H1 (cell line): ENCODE results near the gene DFFB. TPM values are rescaled to one million over a fixed set of nuclear protein-coding genes. Genes with fewer than 3 reads are reported as not detected.

ENCODE experiments used
- CTCF ChIA-PET: fragments of 300-600 bp; sonication (Branson Sonifier 250); formaldehyde crosslinking; loops from one replicate; lab custom pipeline; 2021; ENCODE audit not compliant: partially characterized antibody; lab: Charles Lee
- POLR2A ChIA-PET: fragments of 300-600 bp; sonication (Branson Sonifier 250); formaldehyde crosslinking; loops from one replicate; lab custom pipeline; 2021; ENCODE audit warnings: inconsistent platforms; ENCODE audit not compliant: partially characterized antibody; lab: Charles Lee
- DNase-seq, 2 experiments: peaks; one replicate each; pipeline versions ENCODE4 v3.0.0 to v3.0.0-alpha.2; 2010 to 2022; ENCODE audit warnings: low spot score in 2 of 2, low read depth in 1 of 2, mixed read lengths in 1 of 2
- FAIRE-seq: peaks from 2 replicates; lab custom pipeline; 2011; peaks lifted over from hg19 to GRCh38; lab: Jason Lieb, UNC
- H2AFZ ChIP-seq: 2 replicates; pipeline ENCODE4 v1.8.1; 2012; ENCODE audit warnings: low read length, inconsistent platforms
- H2AK5ac ChIP-seq: 2 replicates; pipeline ENCODE4 v1.6.1; 2013; ENCODE audit warnings: low read depth, low read length
- H2BK120ac ChIP-seq: replicated peaks from 2 replicates; pipeline ENCODE3; 2013; ENCODE audit warnings: low read depth, low read length, inconsistent platforms
- H2BK12ac ChIP-seq: 2 replicates; pipeline ENCODE4 v1.6.1; 2013; ENCODE audit warnings: low read depth, low read length
- H2BK15ac ChIP-seq: 2 replicates; pipeline ENCODE4 v1.6.1; 2013; ENCODE audit warnings: low read length
- H2BK20ac ChIP-seq: 2 replicates; pipeline ENCODE4 v1.6.1; 2013; ENCODE audit warnings: low read length
- H2BK5ac ChIP-seq: 2 replicates; pipeline ENCODE4 v1.6.1; 2013; ENCODE audit warnings: low read depth, low read length
- H3K14ac ChIP-seq: 2 replicates; pipeline ENCODE4 v1.6.1; 2013; ENCODE audit warnings: inconsistent platforms; ENCODE audit not compliant: insufficient read length
- H3K18ac ChIP-seq: 2 replicates; pipeline ENCODE4 v1.6.1; 2013; ENCODE audit warnings: low read length; ENCODE audit errors: extremely low read depth
- H3K23ac ChIP-seq: 2 replicates; pipeline ENCODE4 v1.6.1; 2013; ENCODE audit warnings: inconsistent platforms; ENCODE audit not compliant: insufficient read length
- H3K23me2 ChIP-seq: 2 replicates; pipeline ENCODE4 v1.6.1; 2013; ENCODE audit warnings: low read depth, low read length
- H3K27ac ChIP-seq: 2 replicates; pipeline ENCODE4 v1.6.1; 2011; ENCODE audit warnings: low read depth, low read length, inconsistent platforms
- H3K27me3 ChIP-seq, 4 experiments: replicated peaks in 1 of 4; 1 replicate in 1 of 4; 2 replicates in 3 of 4; pipeline versions ENCODE4 v1.6.1 to v1.8.1; 2011 to 2013; ENCODE audit warnings: low read length in 3 of 4, mild to moderate bottlenecking in 3 of 4, inconsistent platforms in 2 of 4, mixed read lengths in 2 of 4, moderate library complexity in 1 of 4; ENCODE audit not compliant: control insufficient read depth in 3 of 4, insufficient read depth in 3 of 4; ENCODE audit errors: extremely low read depth in 1 of 4
- H3K36me3 ChIP-seq, 4 experiments: 2 replicates each; pipeline versions ENCODE4 v1.6.1 to v1.8.1; 2011 to 2013; ENCODE audit warnings: mild to moderate bottlenecking in 4 of 4, low read length in 3 of 4, moderate library complexity in 2 of 4, control low read depth in 1 of 4, inconsistent platforms in 1 of 4; ENCODE audit not compliant: insufficient read depth in 4 of 4, control insufficient read depth in 2 of 4
- H3K4ac ChIP-seq: replicated peaks from 2 replicates; pipeline ENCODE3; 2013; ENCODE audit warnings: low read length, low read depth, mixed read lengths, inconsistent platforms; ENCODE audit not compliant: insufficient read length
- H3K4me1 ChIP-seq, 4 experiments: replicated peaks in 1 of 4; 1 replicate in 1 of 4; 2 replicates in 3 of 4; pipeline versions ENCODE4 v1.6.1 to v1.8.1; 2011 to 2013; ENCODE audit warnings: low read length in 3 of 4, inconsistent platforms in 2 of 4, mixed read lengths in 1 of 4; ENCODE audit not compliant: insufficient read depth in 4 of 4, control insufficient read depth in 3 of 4
- H3K4me2 ChIP-seq, 2 experiments: 2 replicates each; pipeline versions ENCODE4 v1.6.1 to v1.8.1; 2011 to 2013; ENCODE audit warnings: low read depth in 2 of 2, low read length in 2 of 2, control low read depth in 1 of 2, inconsistent platforms in 1 of 2, mild to moderate bottlenecking in 1 of 2; ENCODE audit not compliant: insufficient read depth in 1 of 2
- H3K4me3 ChIP-seq, 4 experiments: fragments of 200-600, 300-600 bp in 1 of 4; sonication (generic), shearing (Covaris generic), sonication (Bioruptor Twin) in 1 of 4; 2 replicates each; pipeline versions ENCODE4 v1.5.1 to v1.8.1; 2011 to 2016; ENCODE audit warnings: low read length in 4 of 4, low read depth in 3 of 4, control low read depth in 2 of 4, inconsistent platforms in 2 of 4, mild to moderate bottlenecking in 2 of 4, mixed read lengths in 1 of 4, moderate library complexity in 1 of 4; ENCODE audit not compliant: insufficient read depth in 2 of 4; ENCODE audit errors: extremely low read depth in 1 of 4
- H3K56ac ChIP-seq: replicated peaks from 2 replicates; pipeline ENCODE3; 2013; ENCODE audit warnings: low read depth, mild to moderate bottlenecking, mixed read lengths, low read length, inconsistent platforms; ENCODE audit not compliant: insufficient read length
- H3K79me1 ChIP-seq: 2 replicates; pipeline ENCODE4 v1.6.1; 2013; ENCODE audit warnings: low read depth, low read length, control low read depth
- H3K79me2 ChIP-seq, 2 experiments: 2 replicates each; pipeline versions ENCODE4 v1.6.1 to v1.8.1; 2012 to 2013; ENCODE audit warnings: low read length in 2 of 2, mild to moderate bottlenecking in 2 of 2, inconsistent platforms in 1 of 2; ENCODE audit not compliant: insufficient read depth in 2 of 2, control insufficient read depth in 1 of 2
- H3K9ac ChIP-seq, 4 experiments: replicated peaks in 1 of 4; 1 replicate in 1 of 4; 2 replicates in 3 of 4; pipeline versions ENCODE4 v1.6.1 to v1.8.1; 2011 to 2013; ENCODE audit warnings: low read depth in 3 of 4, low read length in 3 of 4, control low read depth in 2 of 4, mild to moderate bottlenecking in 2 of 4, moderate library complexity in 2 of 4, inconsistent platforms in 1 of 4; ENCODE audit errors: extremely low read depth in 1 of 4
- H3K9me3 ChIP-seq, 2 experiments: 2 replicates each; pipeline versions ENCODE4 v1.6.1 to v1.8.1; 2012 to 2013; ENCODE audit warnings: mild to moderate bottlenecking in 2 of 2, moderate library complexity in 2 of 2, control low read depth in 1 of 2, inconsistent platforms in 1 of 2, low read depth in 1 of 2, low read length in 1 of 2, mixed read lengths in 1 of 2; ENCODE audit not compliant: insufficient read depth in 2 of 2
- H4K20me1 ChIP-seq, 2 experiments: replicated peaks in 1 of 2; 2 replicates each; pipeline versions ENCODE3 to v1.8.1; 2011 to 2013; ENCODE audit warnings: inconsistent platforms in 2 of 2, low read length in 2 of 2, mild to moderate bottlenecking in 1 of 2; ENCODE audit not compliant: insufficient read depth in 2 of 2, control insufficient read depth in 1 of 2
- H4K5ac ChIP-seq: 2 replicates; pipeline ENCODE4 v1.6.1; 2013; ENCODE audit warnings: low read length, low read depth, mixed read lengths, inconsistent platforms; ENCODE audit not compliant: insufficient read length
- H4K8ac ChIP-seq: 2 replicates; pipeline ENCODE4 v1.8.0; 2013; ENCODE audit warnings: mild to moderate bottlenecking, moderate library complexity, low read length, inconsistent platforms; ENCODE audit not compliant: insufficient read depth; ENCODE audit errors: extremely low read depth
- H4K91ac ChIP-seq: replicated peaks from 2 replicates; pipeline ENCODE3; 2013; ENCODE audit warnings: low read length, mixed read lengths, inconsistent platforms; ENCODE audit not compliant: insufficient read length
- BRCA1 ChIP-seq: IDR thresholded peaks from 2 replicates; pipeline ENCODE4 v1.6.1; 2012; ENCODE audit warnings: low read depth, low read length, improper control_type of control experiment
- EZH2 ChIP-seq: fragments of 200-600 bp; sonication (generic); IDR thresholded peaks from 2 replicates; pipeline ENCODE4 v1.7.1; 2012; ENCODE audit warnings: low read depth, mild to moderate bottlenecking, moderate library complexity, low read length, inconsistent platforms; ENCODE audit not compliant: severe bottlenecking
- HDAC6 ChIP-seq: IDR thresholded peaks from one replicate; pipeline ENCODE4 v1.7.1; 2012; ENCODE audit warnings: low read depth, mild to moderate bottlenecking, inconsistent platforms, low read length, moderate library complexity
- KDM1A ChIP-seq: fragments of 200-600, 300-600 bp; sonication (generic); IDR thresholded peaks from 2 replicates; pipeline ENCODE4 v1.7.1; 2016; ENCODE audit warnings: mild to moderate bottlenecking, low read length, borderline replicate concordance
- KDM5A ChIP-seq: fragments of 200-600 bp; IDR thresholded peaks from 2 replicates; pipeline ENCODE4 v1.7.1; 2012; ENCODE audit warnings: mild to moderate bottlenecking, low read length, inconsistent platforms, mixed read lengths
- SIRT6 ChIP-seq: IDR thresholded peaks from one replicate; pipeline ENCODE4 v1.7.1; 2012; ENCODE audit warnings: low read length, inconsistent platforms
- TAF1 ChIP-seq: IDR thresholded peaks from 2 replicates; pipeline ENCODE4 v1.6.1; 2011; ENCODE audit warnings: mild to moderate bottlenecking, low read depth, low read length
- WGBS, 2 experiments: shearing (Covaris generic) in 1 of 2; methylation state at CpG; one replicate each; pipeline versions ENCODE4 v1.1.6 to v1.1.7; 2013 to 2015; ENCODE audit warnings: low lambda C conversion rate in 2 of 2, mixed read lengths in 2 of 2, inconsistent platforms in 1 of 2, low coverage in 1 of 2, missing lambda C conversion rate in 1 of 2; ENCODE audit not compliant: insufficient replicate concordance in 2 of 2, insufficient coverage in 1 of 2, insufficient read length in 1 of 2; ENCODE audit errors: extremely low coverage in 1 of 2, missing lambda C conversion rate in 1 of 2; 5-methylcytosine and 5-hydroxymethylcytosine counted together
- polyA plus RNA-seq, 7 experiments: library from polyadenylated mRNA; depleted of rRNA in 3 of 7; stranded (reverse) in 5 of 7; unstranded in 2 of 7; fragments of >200 nt in 5 of 7; fragments of 200-250 nt in 2 of 7; gene quantifications; 1 replicate in 5 of 7; 2 replicates in 1 of 7; 4 replicates in 1 of 7; pipeline versions ENCODE4 v1.2.1 to v1.2.3, GENCODE V29; 2011 to 2013; ENCODE audit warnings: missing spikeins in 2 of 7, mixed read lengths in 2 of 7
- total RNA-seq: library from RNA; stranded (reverse); fragmentation: NEBNext Ultra II Directional; extraction: Animal tissue kit (Norgen Biotek cat#: 25700); gene quantifications from 2 replicates; pipeline ENCODE4 v1.2.1, GENCODE V29; 2021

DFFB gene
- total and polyA plus RNA-seq, 2 of the 8 experiments (the other 6 are each of a cell fraction or from before 2014, with no cell fraction given), result 8.6 to 11.9 TPM

DNA sequence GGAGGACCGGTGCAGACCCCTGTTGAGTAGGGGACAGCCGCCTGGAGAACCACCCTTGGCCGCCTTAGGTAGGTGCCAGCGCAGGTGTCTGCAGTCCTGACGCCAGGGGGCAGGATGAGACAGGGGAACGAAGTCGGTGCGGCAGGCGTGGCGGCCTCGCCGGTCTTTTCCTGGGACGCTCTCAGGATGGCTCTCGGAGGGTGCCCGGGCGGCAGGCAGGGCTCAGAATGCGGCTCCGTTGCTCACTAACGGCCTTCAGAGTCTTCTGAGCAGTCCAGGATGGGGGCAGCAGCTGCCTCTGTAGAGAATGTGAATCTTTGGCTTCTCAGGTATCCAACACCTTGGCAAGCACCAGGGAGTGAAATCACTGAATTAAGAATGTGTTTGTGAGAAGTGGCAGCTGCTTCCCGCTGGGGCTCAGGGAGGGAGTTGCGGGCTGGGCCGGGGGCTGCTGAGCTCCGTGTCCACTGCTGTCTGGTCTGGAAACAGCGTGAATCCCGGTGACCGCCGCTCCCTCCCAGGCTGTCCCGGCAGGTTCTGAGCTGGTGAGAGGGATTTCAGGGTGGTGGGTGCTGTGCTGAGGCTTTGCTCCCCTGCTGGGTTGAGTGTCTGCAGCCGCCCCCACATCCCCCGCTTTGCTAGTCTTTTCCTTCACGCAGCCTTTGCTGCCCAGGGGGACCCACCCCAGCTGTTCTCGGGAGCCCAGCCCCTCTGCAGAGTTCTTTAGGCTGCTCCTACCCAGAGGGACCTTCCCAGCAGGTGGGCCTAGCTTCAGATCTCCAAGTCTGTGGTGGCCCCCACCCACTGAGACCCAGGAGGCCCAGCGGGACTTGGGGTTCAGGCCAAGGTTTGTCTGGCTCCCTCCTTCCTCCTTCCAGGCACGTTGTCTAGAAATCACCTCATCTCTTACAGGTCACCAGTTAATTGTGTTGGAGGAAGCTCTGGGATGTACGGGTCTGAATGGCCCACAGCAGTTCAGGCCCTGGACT, 53.9 kb downstream of the DFFB start:
- H3K23ac ChIP-seq, result no peak overlapping the region
- TF ChIP-seq BRCA1 (no peak), KDM5A (no peak), TAF1 (0 out of 2 replicates have a peak, but pooled peaks have one; percentile 32), EZH2 (no peak), KDM1A (no peak; the same call in 1 of the 2 replicates), HDAC6 (no peak), SIRT6 (no peak)

More for the DNA sequence above, 53.9 kb downstream of the DFFB start:
- no peak overlapping the region for H2BK5ac ChIP-seq
- H3K4me1 ChIP-seq, result peaks cover 0 to 8% (median 4%) of the 10 kb centered on the region in 4 experiments; a peak in 3 of 7 replicates
- peak overlapping the region; percentile 10; the same call in 1 of the 2 replicates for H2BK12ac ChIP-seq
- H2BK20ac ChIP-seq, result no peak overlapping the region
- no peak overlapping the region for H3K9ac ChIP-seq
- no peaks in the 10 kb centered on the region for H3K9me3 ChIP-seq
- no peaks in the 10 kb centered on the region for H3K79me1 ChIP-seq
- H3K27me3 ChIP-seq, result no peaks in the 10 kb centered on the region; a peak in 1 of 7 replicates
- ChIA-PET CTCF (interaction anchor here (0.6 to 1.0 kb wide), 5 partner anchors 24 to 220 kb away, joined by 3 read pairs; no protein-coding TSS in a partner anchor), POLR2A (no interaction called here)
- H3K27ac ChIP-seq, result no peak overlapping the region
- H3K79me2 ChIP-seq, result no peaks in the 10 kb centered on the region
- no peak overlapping the region for H2AK5ac ChIP-seq
- peak overlapping the region; percentile 10 for H4K91ac ChIP-seq
- H2BK120ac ChIP-seq, result peak overlapping the region; percentile 10
- peak overlapping the region in 1 of 2 experiments; percentile 64; a peak in 3 of 4 replicates for H3K4me2 ChIP-seq
- peak overlapping the region; percentile 22; the same call in 1 of the 2 replicates for H3K18ac ChIP-seq
- peak overlapping the region; percentile 9; the same call in 1 of the 2 replicates for H4K8ac ChIP-seq
- no peak overlapping the region for H4K5ac ChIP-seq
- FAIRE-seq (no peak), DNase-seq (peak; percentile 75 to 95)
- H3K56ac ChIP-seq, result no peak overlapping the region
- no peak overlapping the region for H3K4ac ChIP-seq
- WGBS, 2 experiments, result 36% methylated on average over 35 of the region's 35 CpGs; no CpG with 5 or more reads in 1 of the 2 experiments
- H3K14ac ChIP-seq, result no peak overlapping the region
- H2AFZ ChIP-seq, result no peak overlapping the region
- H3K23me2 ChIP-seq, result no peaks in the 10 kb centered on the region; the same call in 1 of the 2 replicates
- peak overlapping the region in 1 of 4 experiments; percentile 40; a peak in 1 of 8 replicates for H3K4me3 ChIP-seq
- no peaks in the 10 kb centered on the region for H4K20me1 ChIP-seq
- H3K36me3 ChIP-seq, result no peaks in the 10 kb centered on the region
- peak overlapping the region; percentile 48; the same call in 1 of the 2 replicates for H2BK15ac ChIP-seq
